Measurements from ENCODE around the gene EIF5B. TPM values are rescaled to one million over a fixed set of nuclear protein-coding genes. Genes with fewer than 3 reads are reported as not detected.
A peak's percentile ranks its signal among the peaks of the same experiment; 100 is the strongest.
"Not testable (repeated sequence)": the region's sequence is repeated elsewhere in the genome, so short reads cannot be mapped to it uniquely, and the experiment has no call there.

Gene EIF5B, protein sequence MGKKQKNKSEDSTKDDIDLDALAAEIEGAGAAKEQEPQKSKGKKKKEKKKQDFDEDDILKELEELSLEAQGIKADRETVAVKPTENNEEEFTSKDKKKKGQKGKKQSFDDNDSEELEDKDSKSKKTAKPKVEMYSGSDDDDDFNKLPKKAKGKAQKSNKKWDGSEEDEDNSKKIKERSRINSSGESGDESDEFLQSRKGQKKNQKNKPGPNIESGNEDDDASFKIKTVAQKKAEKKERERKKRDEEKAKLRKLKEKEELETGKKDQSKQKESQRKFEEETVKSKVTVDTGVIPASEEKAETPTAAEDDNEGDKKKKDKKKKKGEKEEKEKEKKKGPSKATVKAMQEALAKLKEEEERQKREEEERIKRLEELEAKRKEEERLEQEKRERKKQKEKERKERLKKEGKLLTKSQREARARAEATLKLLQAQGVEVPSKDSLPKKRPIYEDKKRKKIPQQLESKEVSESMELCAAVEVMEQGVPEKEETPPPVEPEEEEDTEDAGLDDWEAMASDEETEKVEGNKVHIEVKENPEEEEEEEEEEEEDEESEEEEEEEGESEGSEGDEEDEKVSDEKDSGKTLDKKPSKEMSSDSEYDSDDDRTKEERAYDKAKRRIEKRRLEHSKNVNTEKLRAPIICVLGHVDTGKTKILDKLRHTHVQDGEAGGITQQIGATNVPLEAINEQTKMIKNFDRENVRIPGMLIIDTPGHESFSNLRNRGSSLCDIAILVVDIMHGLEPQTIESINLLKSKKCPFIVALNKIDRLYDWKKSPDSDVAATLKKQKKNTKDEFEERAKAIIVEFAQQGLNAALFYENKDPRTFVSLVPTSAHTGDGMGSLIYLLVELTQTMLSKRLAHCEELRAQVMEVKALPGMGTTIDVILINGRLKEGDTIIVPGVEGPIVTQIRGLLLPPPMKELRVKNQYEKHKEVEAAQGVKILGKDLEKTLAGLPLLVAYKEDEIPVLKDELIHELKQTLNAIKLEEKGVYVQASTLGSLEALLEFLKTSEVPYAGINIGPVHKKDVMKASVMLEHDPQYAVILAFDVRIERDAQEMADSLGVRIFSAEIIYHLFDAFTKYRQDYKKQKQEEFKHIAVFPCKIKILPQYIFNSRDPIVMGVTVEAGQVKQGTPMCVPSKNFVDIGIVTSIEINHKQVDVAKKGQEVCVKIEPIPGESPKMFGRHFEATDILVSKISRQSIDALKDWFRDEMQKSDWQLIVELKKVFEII
- total RNA-seq (2014; rRNA removed; shearing (Covaris generic); ENCODE audit: low replicate concordance), result 2.0 and 3.6 TPM in 2 replicates

DNA sequence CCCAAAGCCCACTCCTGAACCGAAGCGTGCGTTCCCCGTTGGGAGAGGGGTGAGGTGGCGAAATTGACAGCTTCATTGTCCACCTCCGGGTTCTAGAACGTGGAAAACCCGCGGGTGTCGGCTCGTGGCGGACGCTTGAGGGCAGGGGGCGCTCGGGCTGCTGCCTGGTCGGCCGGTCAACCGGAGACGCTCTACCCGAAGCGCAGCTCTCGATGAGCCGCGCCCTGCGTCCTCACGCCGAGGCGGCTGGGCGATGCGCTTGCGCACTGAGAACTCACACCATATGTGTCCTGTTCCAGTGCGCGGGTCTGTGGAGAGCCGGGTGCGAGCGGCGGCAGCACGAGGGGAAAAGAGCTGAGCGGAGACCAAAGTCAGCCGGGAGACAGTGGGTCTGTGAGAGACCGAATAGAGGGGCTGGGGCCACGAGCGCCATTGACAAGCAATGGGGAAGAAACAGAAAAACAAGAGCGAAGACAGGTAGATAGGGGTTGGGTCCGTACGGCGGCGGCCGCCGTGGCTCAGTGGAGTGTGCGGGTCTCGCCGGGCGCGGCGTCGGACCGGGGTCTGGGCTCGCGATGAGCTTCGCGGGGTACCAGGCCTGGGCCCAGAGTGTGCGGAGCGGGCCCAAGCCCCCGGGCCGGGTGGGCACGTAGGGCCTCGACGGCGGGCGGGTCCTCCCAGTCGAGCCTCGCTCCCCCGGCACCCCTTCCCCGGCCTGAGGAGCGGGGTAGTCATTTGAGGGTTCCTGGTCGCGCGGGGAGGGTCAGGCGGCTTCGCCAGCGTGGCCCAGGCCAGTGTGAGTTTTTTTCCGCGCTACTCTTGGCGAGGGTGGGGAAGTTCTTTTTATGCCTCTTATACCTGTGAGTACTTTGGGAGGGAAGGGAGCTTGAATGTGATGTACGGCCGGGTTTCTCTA is at the start of gene EIF5B:
Gene EIF5B, plus strand, starts transcription at position 277 of the 916 bp plus-strand sequence. Its CDS starts 166 bp downstream, at position 443.
- in situ Hi-C loops (cut with HindIII; ENCODE audit: low pct_unique_long_range_greater_than_20kb, low sequenced_read_pairs), result no loop called here
- peak; percentile 90 for DNase-seq (ENCODE audit: low read depth)

DNA sequence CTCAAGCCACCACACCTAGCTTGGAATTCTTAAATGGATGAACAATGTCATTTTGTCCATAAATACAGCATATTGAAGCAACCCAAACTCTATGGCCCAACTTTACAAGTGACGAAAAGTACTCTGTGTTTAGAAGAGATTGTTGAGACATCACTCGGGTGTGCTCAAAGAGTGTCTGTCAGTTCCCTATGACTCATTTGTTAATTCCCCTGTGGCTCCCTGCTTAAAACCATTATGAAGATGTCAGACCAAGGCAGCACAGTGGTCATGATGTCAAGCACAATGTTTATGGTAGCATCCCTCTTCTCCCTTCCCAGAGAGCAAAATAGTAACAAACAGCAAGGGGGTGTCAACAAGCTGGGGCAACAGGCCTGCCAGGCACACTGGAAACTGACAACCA is 39.2 kb upstream of the EIF5B start:
- in situ Hi-C loops (cut with HindIII; ENCODE audit: low pct_unique_long_range_greater_than_20kb, low sequenced_read_pairs), result no loop called here

DNA sequence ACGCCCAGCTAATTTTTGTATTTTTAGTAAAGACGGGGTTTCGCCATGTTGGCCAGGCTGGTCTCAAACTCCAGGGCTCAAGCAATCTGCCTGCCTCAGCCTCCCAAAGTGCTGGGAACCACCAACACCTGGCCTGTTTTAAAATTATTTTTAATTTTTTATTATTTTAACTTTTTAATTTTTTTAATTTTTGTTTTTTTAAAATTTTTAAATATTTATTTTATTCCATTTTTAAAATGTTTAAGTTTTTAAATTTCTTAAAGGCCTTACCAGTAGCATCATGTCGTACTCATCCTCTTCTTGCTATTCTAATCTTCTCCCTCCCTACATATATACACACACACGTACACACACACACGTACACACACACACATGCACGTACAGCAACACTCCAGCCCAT is 37.6 kb upstream of the EIF5B start:
- DNase-seq (ENCODE audit: low read depth), result no peak
- in situ Hi-C loops (cut with HindIII; ENCODE audit: low pct_unique_long_range_greater_than_20kb, low sequenced_read_pairs), result no loop called here

More for the DNA sequence above, 39.2 kb upstream of the EIF5B start:
- DNase-seq (ENCODE audit: low read depth), result no peak

- in situ Hi-C loops (cut with HindIII; ENCODE audit: low pct_unique_long_range_greater_than_20kb, low sequenced_read_pairs); DNase-seq (ENCODE audit: low read depth): not testable (repeated sequence)
Measured at GRCh38 chr2:99301097-99301496, 36.1 kb upstream of the EIF5B start, which contains the start of gene LYG1. TSS of gene LYG1 (minus strand) at chr2:99301197. CDS start at chr2:99295670, 5,527 bp downstream.

DNA sequence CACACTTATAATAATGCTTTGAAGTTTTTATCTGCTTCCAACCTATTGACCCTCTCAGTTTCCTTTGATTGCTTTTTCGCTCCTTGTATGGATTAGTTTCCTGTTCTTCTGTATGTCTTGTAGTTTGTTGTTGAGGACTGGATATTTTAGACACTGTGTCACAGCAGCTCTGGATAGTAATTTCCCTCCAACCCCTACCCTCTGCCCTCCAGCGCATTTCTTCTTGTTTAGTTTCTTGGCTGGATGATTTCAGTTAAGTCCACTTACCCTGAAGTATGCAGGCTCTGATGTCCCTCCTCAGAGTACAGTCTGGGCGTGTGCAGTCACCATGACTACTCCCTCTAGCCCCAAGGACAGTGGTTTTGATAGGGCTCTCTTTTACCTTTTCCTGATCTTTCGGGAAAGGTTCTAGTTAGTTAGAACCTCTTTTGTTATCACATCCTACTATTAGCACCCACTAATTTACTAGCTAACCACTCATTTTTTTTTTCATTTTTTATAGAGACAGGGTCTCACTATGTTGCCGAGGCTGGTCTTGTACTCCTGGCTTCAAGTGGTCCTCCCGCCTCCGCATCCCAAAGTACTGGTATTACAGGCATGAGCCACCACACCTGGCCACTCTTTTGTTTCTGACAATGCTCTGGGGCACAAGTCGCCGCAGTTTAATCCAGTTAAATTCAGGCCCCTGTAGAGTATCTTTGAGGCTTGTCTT is 19.9 kb upstream of the EIF5B start:
- in situ Hi-C loops (cut with HindIII; ENCODE audit: low pct_unique_long_range_greater_than_20kb, low sequenced_read_pairs), result no loop called here
- peak; percentile 95 for DNase-seq (ENCODE audit: low read depth)

GRCh38 chr2:99317873-99318200 is 19.4 kb upstream of the EIF5B start:
- peak; percentile 69 for DNase-seq (ENCODE audit: low read depth)
- in situ Hi-C loops (cut with HindIII; ENCODE audit: low pct_unique_long_range_greater_than_20kb, low sequenced_read_pairs), result not testable (repeated sequence)

GRCh38 chr2:99325384-99325783 is 11.8 kb upstream of the EIF5B start:
- in situ Hi-C loops (cut with HindIII; ENCODE audit: low pct_unique_long_range_greater_than_20kb, low sequenced_read_pairs), result no loop called here
- no peak for DNase-seq (ENCODE audit: low read depth)

- DNase-seq (ENCODE audit: low read depth), result peak; percentile 100
- in situ Hi-C loops (cut with HindIII; ENCODE audit: low pct_unique_long_range_greater_than_20kb, low sequenced_read_pairs), result no loop called here
Measured at GRCh38 chr2:99335911-99336803, 1.0 kb upstream of the EIF5B start, which contains the start of gene TXNDC9. TSS of gene TXNDC9 (minus strand) at chr2:99336333. CDS start at chr2:99333210, 3,123 bp downstream.

- DNase-seq (ENCODE audit: low read depth), result no peak
- in situ Hi-C loops (cut with HindIII; ENCODE audit: low pct_unique_long_range_greater_than_20kb, low sequenced_read_pairs), result no loop called here
Measured at GRCh38 chr2:99336804-99337112, 431 bp upstream of the EIF5B start.

DNA sequence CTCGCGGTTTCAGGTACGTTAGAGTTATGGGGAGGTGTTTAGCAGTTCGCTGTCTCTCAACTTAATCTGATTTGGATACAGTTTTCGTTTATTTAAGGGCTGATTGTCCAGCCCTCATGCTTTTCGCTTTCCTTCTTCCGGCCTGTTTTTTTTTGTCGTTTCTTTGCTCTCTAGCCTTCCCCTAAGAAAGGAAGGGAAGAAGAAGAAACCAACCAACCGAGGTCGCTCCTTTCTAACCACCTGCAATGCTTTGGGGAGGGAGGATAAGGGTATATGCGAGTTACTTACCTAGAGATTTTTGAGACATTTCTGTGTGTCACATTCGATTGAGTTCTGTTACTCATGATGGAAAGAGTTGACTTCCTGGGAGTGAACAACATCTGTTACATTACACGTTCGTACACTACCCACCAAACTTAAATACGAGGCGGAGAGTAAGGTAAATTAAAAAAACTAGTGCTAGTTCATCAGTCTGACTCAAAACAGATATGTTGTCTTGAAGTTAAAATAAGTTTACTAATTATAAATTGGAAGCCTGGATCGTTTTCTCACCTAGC is 918 bp downstream of the EIF5B start:
- in situ Hi-C loops (cut with HindIII; ENCODE audit: low pct_unique_long_range_greater_than_20kb, low sequenced_read_pairs), result no loop called here
- DNase-seq (ENCODE audit: low read depth), result peak; percentile 53

GRCh38 chr2:99340669-99341236 is 3.6 kb downstream of the EIF5B start:
- in situ Hi-C loops (cut with HindIII; ENCODE audit: low pct_unique_long_range_greater_than_20kb, low sequenced_read_pairs), result no loop called here
- no peak for DNase-seq (ENCODE audit: low read depth)

DNA sequence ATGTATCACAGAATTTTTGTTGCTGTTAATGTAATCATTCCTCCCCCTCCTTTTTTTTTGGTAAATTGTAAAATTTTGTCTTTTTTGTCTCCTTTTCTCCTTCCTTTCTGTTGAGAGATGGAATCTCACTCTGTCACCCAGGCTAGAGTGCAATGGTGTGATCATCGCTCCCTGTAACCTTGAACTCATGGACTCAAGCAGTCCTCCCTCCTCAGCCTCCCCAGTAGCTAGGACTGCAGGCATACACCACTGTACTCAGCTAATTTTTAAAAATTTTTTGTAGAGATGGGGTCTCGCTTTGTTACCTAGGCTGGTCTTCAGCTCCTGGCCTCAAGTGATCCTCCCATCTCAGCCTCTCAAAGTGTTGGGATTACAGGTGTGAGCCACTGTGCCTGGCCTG is 5.3 kb downstream of the EIF5B start:
- DNase-seq (ENCODE audit: low read depth), result no peak
- in situ Hi-C loops (cut with HindIII; ENCODE audit: low pct_unique_long_range_greater_than_20kb, low sequenced_read_pairs), result no loop called here

GRCh38 chr2:99345446-99345845 is 8.3 kb downstream of the EIF5B start:
- DNase-seq (ENCODE audit: low read depth); in situ Hi-C loops (cut with HindIII; ENCODE audit: low pct_unique_long_range_greater_than_20kb, low sequenced_read_pairs): not testable (repeated sequence)

DNA sequence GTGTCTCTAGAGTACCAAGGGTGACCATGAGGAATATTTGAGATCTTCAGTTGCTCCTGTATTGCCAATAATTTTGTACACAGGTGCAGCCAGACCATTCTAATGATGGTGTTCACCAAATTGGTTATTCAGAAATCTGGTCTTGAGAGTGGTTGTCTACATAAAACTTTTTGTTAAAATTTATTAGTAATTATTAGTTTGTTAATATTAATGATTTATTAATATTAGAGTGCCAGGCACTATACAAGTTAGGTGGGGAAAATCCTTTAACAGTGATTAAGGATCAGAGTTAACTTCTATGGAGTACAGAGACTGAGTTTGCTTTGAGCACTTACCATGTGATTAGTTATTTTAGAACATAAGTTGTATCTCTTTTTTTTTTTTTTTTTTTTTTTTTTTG is 9.0 kb downstream of the EIF5B start:
- no peak for DNase-seq (ENCODE audit: low read depth)
- in situ Hi-C loops (cut with HindIII; ENCODE audit: low pct_unique_long_range_greater_than_20kb, low sequenced_read_pairs), result no loop called here

- no peak for DNase-seq (ENCODE audit: low read depth)
- in situ Hi-C loops (cut with HindIII; ENCODE audit: low pct_unique_long_range_greater_than_20kb, low sequenced_read_pairs), result no loop called here
Measured at GRCh38 chr2:99348173-99348572, 11.0 kb downstream of the EIF5B start.

- in situ Hi-C loops (cut with HindIII; ENCODE audit: low pct_unique_long_range_greater_than_20kb, low sequenced_read_pairs), result no loop called here
- no peak for DNase-seq (ENCODE audit: low read depth)
Measured at GRCh38 chr2:99350194-99350593, 13.0 kb downstream of the EIF5B start.
